D721Med (cell line): ENCODE measurements around the gene NUCKS1.
A peak's percentile ranks its signal among the peaks of the same experiment; 100 is the strongest.

Experiments
- DNase-seq: peaks from one replicate; pipeline ENCODE4 v3.0.0; 2011; ENCODE audit warnings: low spot score; ENCODE audit not compliant: insufficient read length
- FAIRE-seq: peaks from 2 replicates; lab custom pipeline; 2011; peaks lifted over from hg19 to GRCh38; lab: Jason Lieb, UNC
- CTCF ChIP-seq: IDR thresholded peaks from 2 replicates; pipeline ENCODE4 v1.5.1; 2012; ENCODE audit warnings: mild to moderate bottlenecking, control low read depth; ENCODE audit not compliant: insufficient read depth; ENCODE audit errors: missing control alignments

The NUCKS1 gene

GRCh38 chr1:205791568-205792180 lies 41.7 kb upstream of the NUCKS1 start:
- DNase-seq (peak; percentile 83), FAIRE-seq (peak; percentile 61)
- peak; percentile 91 for TF ChIP-seq CTCF

DNA sequence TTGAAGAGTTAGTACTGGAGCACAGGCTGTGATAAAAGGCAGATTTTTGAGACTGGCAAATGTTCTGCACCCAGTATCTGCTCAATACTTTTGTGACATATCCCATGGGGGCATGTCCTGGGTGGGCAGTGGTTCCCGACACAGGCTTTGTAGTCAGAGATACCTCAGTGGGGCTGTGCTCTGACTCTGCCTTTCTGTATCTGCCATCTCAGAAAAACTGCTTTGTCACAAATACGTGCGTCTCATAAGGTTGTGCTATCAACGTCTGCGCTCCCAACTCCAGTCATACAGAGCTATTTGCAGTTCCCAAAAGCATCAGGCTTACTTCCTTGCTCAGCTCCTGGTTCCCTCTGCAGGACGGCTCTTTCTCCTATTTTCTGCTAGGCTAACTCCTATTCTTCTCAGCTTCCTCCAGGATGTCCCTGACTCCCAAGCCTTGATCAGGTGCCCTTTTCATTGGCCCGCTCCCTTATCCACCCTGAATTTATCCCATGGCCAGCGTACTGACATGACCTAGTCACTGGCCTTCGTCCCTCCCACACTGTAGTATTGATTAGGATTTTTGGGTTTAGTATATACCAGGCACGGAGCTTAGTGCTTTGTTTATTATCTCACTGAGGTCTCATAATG lies 37.4 kb upstream of the NUCKS1 start:
- DNase-seq (no peak), FAIRE-seq (no peak)
- TF ChIP-seq CTCF, result no peak

DNA sequence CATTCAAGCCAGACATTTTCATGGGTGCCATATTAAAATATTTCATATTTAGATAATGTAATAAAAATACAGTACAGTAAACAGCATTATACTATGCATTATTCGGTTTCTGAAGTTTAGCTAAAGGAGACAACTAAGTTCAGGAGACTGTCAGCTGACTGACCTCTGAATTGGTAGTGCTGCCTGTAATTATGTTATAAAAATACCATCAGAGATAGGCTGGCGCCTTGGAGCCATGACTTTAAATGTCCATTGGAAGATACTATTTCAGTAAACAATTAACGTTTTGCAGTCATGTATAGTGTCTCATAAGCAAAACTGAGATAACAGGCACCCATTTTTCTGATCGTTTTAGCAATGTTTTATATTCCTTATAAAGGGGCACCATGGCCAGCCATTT lies 36.6 kb upstream of the NUCKS1 start:
- FAIRE-seq, result no peak
- DNase-seq, result no peak
- TF ChIP-seq CTCF, result no peak

- DNase-seq (no peak), FAIRE-seq (no peak)
Observed at GRCh38 chr1:205785446-205785845, 35.5 kb upstream of the NUCKS1 start.

GRCh38 chr1:205783904-205784303 lies 33.9 kb upstream of the NUCKS1 start:
- FAIRE-seq, result no peak
- no peak for DNase-seq
- no peak for TF ChIP-seq CTCF

More at GRCh38 chr1:205785446-205785845, 35.5 kb upstream of the NUCKS1 start:
- no peak for TF ChIP-seq CTCF

GRCh38 chr1:205783433-205783795 lies 33.4 kb upstream of the NUCKS1 start:
- DNase-seq (no peak), FAIRE-seq (no peak)
- no peak for TF ChIP-seq CTCF
